ENCODE measurements around the gene FBXW7.

FBXW7 gene

GRCh38 chr4:152369902-152370295 lies 166.0 kb downstream of the FBXW7 start:
- DNase-seq (ENCODE audit: low read depth): no peak

- no peak for DNase-seq (ENCODE audit: low read depth)
Observed at GRCh38 chr4:152369203-152369901, 166.5 kb downstream of the FBXW7 start.

GRCh38 chr4:152368001-152368400 lies 167.9 kb downstream of the FBXW7 start:
- DNase-seq (ENCODE audit: low read depth): no peak

- no peak for DNase-seq (ENCODE audit: low read depth)
Observed at GRCh38 chr4:152364883-152365282, 171.0 kb downstream of the FBXW7 start.

GRCh38 chr4:152364383-152364782 lies 171.5 kb downstream of the FBXW7 start:
- DNase-seq (ENCODE audit: low read depth): no peak

GRCh38 chr4:152363904-152364303 lies 172.0 kb downstream of the FBXW7 start:
- no peak for DNase-seq (ENCODE audit: low read depth)

GRCh38 chr4:152363086-152363485 lies 172.8 kb downstream of the FBXW7 start:
- no peak for DNase-seq (ENCODE audit: low read depth)

- DNase-seq (ENCODE audit: low read depth): no peak
Observed at GRCh38 chr4:152360045-152360410, 175.9 kb downstream of the FBXW7 start.

- no peak for DNase-seq (ENCODE audit: low read depth)
Observed at GRCh38 chr4:152359208-152360044, 176.5 kb downstream of the FBXW7 start.

- DNase-seq (ENCODE audit: low read depth): no peak
Observed at GRCh38 chr4:152357206-152357605, 178.7 kb downstream of the FBXW7 start.

GRCh38 chr4:152356428-152357034 lies 179.4 kb downstream of the FBXW7 start:
- no peak for DNase-seq (ENCODE audit: low read depth)

GRCh38 chr4:152352622-152353116 lies 183.2 kb downstream of the FBXW7 start:
- no peak for DNase-seq (ENCODE audit: low read depth)

- DNase-seq (ENCODE audit: low read depth): no peak
Observed at GRCh38 chr4:152352215-152352614, 183.7 kb downstream of the FBXW7 start.

GRCh38 chr4:152351080-152351479 lies 184.8 kb downstream of the FBXW7 start:
- no peak for DNase-seq (ENCODE audit: low read depth)

GRCh38 chr4:152348670-152349069 lies 187.2 kb downstream of the FBXW7 start:
- no peak for DNase-seq (ENCODE audit: low read depth)

- no peak for DNase-seq (ENCODE audit: low read depth)
Observed at GRCh38 chr4:152346979-152347378, 188.9 kb downstream of the FBXW7 start.

GRCh38 chr4:152346526-152346925 lies 189.4 kb downstream of the FBXW7 start:
- no peak for DNase-seq (ENCODE audit: low read depth)

GRCh38 chr4:152344001-152344400 lies 191.9 kb downstream of the FBXW7 start:
- DNase-seq (ENCODE audit: low read depth): no peak

- no peak for DNase-seq (ENCODE audit: low read depth)
Observed at GRCh38 chr4:152342293-152342692, 193.6 kb downstream of the FBXW7 start.

GRCh38 chr4:152340818-152341217 lies 195.1 kb downstream of the FBXW7 start:
- DNase-seq (ENCODE audit: low read depth): no peak

- DNase-seq (ENCODE audit: low read depth): no peak
Observed at GRCh38 chr4:152339576-152339975, 196.3 kb downstream of the FBXW7 start.

GRCh38 chr4:152334931-152335330 lies 201.0 kb downstream of the FBXW7 start:
- no peak for DNase-seq (ENCODE audit: low read depth)

- DNase-seq (ENCODE audit: low read depth): no peak
Observed at GRCh38 chr4:152331042-152331441, 204.8 kb downstream of the FBXW7 start.
